Osteoblast (primary cell): Measurements from ENCODE around the gene OPCML. TPM values are rescaled to one million over a fixed set of nuclear protein-coding genes. Genes with fewer than 3 reads are reported as not detected.

Experiments used
- DNase-seq: peaks from one replicate; pipeline ENCODE4 v3.0.0; 2011; ENCODE audit warnings: low spot score, mixed read lengths; ENCODE audit not compliant: insufficient read length; ENCODE audit errors: missing footprints
- H2AFZ ChIP-seq: 2 replicates; pipeline ENCODE4 v1.6.0; 2011; ENCODE audit warnings: mild to moderate bottlenecking, low read length
- H3K27ac ChIP-seq: 2 replicates; pipeline ENCODE4 v1.5.1; 2011; ENCODE audit warnings: mild to moderate bottlenecking, low read depth, low read length, moderate library complexity
- H3K27me3 ChIP-seq: 2 replicates; pipeline ENCODE4 v1.6.0; 2012; ENCODE audit warnings: mild to moderate bottlenecking, control low read depth, inconsistent platforms, low read length, moderate library complexity; ENCODE audit not compliant: insufficient read depth
- H3K36me3 ChIP-seq: 2 replicates; pipeline ENCODE4 v1.5.1; 2011; ENCODE audit warnings: mild to moderate bottlenecking, low read length, control low read depth, moderate library complexity; ENCODE audit not compliant: insufficient read depth
- H3K4me1 ChIP-seq: 2 replicates; pipeline ENCODE4 v1.5.1; 2011; ENCODE audit warnings: mild to moderate bottlenecking, low read length, control low read depth, moderate library complexity; ENCODE audit not compliant: insufficient read depth
- H3K4me2 ChIP-seq: 2 replicates; pipeline ENCODE4 v1.6.0; 2011; ENCODE audit warnings: mild to moderate bottlenecking, low read length; ENCODE audit not compliant: insufficient read depth
- H3K4me3 ChIP-seq: fragments of 200-600 bp; sonication (generic); 3 replicates; pipeline ENCODE4 v1.5.1; 2012; ENCODE audit warnings: mild to moderate bottlenecking, low read length, inconsistent platforms; ENCODE audit not compliant: insufficient read depth
- H3K79me2 ChIP-seq: 2 replicates; pipeline ENCODE4 v1.6.0; 2012; ENCODE audit warnings: mild to moderate bottlenecking, low read length, control low read depth, inconsistent platforms; ENCODE audit not compliant: insufficient read depth
- H3K9me3 ChIP-seq: 2 replicates; pipeline ENCODE4 v1.5.1; 2011; ENCODE audit warnings: low read depth, low read length, control low read depth
- H4K20me1 ChIP-seq: 2 replicates; pipeline ENCODE4 v1.6.0; 2012; ENCODE audit warnings: mild to moderate bottlenecking, low read length, control low read depth; ENCODE audit not compliant: insufficient read depth
- total RNA-seq: library from RNA; depleted of rRNA; stranded (reverse); fragments of >200 nt; gene quantifications from 2 replicates; pipeline ENCODE4 v1.2.3, GENCODE V29; 2012
- TF ChIP-seq, protein P1 (sequence below): IDR thresholded peaks from 2 replicates; pipeline ENCODE4 v1.5.1; 2011; ENCODE audit warnings: mild to moderate bottlenecking, low read depth, low read length, moderate library complexity; ENCODE audit errors: extremely low read depth

OPCML gene
- total RNA-seq, 1 donor = 0.36 TPM

DNA sequence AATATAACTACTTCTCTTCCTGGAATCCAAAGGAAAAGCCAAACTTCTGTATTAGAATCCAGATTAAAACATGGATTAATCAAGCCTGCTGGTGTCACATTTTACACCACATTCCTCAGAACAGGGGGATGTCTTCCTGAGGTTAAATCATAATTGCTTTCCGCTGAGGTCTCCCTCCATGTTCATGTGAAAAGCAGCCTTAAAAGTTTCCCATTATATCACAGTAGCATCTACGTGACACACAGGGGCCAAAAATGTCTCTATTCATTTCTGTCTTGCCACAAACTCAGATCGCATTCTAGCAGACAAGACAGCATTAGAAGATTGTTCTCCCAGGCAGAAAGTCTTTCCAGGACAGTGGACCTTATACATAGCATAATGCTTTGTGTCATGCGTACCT is 788.7 kb downstream of the OPCML start:
- H3K9me3 ChIP-seq = no peaks in the 10 kb centered on the region
- H3K4me3 ChIP-seq = no peak overlapping the region
- no peak overlapping the region for H3K27ac ChIP-seq
- no peak overlapping the region for H3K4me2 ChIP-seq
- no peaks in the 10 kb centered on the region for H4K20me1 ChIP-seq
- H3K79me2 ChIP-seq = no peaks in the 10 kb centered on the region
- no peaks in the 10 kb centered on the region for H3K36me3 ChIP-seq
- peaks cover 17% of the 10 kb centered on the region for H3K4me1 ChIP-seq
- TF ChIP-seq, protein P1, sequence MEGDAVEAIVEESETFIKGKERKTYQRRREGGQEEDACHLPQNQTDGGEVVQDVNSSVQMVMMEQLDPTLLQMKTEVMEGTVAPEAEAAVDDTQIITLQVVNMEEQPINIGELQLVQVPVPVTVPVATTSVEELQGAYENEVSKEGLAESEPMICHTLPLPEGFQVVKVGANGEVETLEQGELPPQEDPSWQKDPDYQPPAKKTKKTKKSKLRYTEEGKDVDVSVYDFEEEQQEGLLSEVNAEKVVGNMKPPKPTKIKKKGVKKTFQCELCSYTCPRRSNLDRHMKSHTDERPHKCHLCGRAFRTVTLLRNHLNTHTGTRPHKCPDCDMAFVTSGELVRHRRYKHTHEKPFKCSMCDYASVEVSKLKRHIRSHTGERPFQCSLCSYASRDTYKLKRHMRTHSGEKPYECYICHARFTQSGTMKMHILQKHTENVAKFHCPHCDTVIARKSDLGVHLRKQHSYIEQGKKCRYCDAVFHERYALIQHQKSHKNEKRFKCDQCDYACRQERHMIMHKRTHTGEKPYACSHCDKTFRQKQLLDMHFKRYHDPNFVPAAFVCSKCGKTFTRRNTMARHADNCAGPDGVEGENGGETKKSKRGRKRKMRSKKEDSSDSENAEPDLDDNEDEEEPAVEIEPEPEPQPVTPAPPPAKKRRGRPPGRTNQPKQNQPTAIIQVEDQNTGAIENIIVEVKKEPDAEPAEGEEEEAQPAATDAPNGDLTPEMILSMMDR = no peak
- H3K27me3 ChIP-seq = no peaks in the 10 kb centered on the region
- DNase-seq = no peak
- no peak overlapping the region for H2AFZ ChIP-seq

DNA sequence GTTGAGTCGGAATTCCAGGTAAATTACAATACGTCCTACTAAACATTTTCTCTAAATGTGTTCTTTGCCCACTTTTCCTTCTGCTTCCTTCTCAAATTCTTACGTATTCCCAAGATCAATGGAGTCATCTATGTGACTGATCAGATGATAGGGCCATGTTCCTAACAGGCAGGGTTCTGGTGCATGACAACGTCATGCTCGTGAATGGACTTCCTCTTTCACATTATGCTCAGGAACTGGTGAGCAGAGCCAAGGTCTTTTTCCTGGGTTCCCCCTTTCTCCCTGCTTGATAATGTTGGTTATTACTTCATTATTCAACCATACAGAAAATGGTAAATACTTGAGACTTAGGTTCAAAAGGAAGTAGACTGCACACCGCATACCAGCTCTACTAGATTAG is 789.4 kb downstream of the OPCML start:
- Histone ChIP-seq H3K4me2 (no peak overlapping the region), H3K4me1 (peaks cover 17% of the 10 kb centered on the region), H3K36me3 (no peaks in the 10 kb centered on the region), H3K79me2 (no peaks in the 10 kb centered on the region), H3K27me3 (no peaks in the 10 kb centered on the region), H3K27ac (no peak overlapping the region), H3K9me3 (no peaks in the 10 kb centered on the region), H4K20me1 (no peaks in the 10 kb centered on the region), H2AFZ (no peak overlapping the region), H3K4me3 (no peak overlapping the region)
- TF ChIP-seq, protein P1 = no peak
- DNase-seq = no peak

DNA sequence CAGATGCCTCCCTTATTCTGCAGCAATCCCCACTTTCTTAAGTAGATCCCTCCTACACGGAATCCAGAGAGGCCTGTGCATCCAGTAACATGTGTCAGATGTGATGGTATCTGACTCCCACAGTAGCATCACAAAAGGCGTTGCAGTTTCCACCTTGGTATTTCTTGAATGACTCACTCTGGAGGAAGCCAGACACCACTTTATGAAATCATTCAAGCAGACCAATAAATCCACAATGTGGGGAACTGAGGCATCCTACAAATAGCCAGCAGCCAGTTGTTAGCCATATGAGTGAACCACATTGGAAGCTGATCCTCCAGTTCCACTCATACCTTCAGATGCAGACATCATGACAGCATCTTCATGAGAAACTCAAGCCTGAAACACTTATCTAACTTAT is 798.1 kb downstream of the OPCML start:
- Histone ChIP-seq H4K20me1 (no peaks in the 10 kb centered on the region), H3K27ac (peak overlapping the region; percentile 64), H3K27me3 (no peaks in the 10 kb centered on the region), H2AFZ (no peak overlapping the region), H3K9me3 (no peaks in the 10 kb centered on the region), H3K79me2 (no peaks in the 10 kb centered on the region), H3K36me3 (no peaks in the 10 kb centered on the region), H3K4me1 (peaks cover 8% of the 10 kb centered on the region), H3K4me2 (no peak overlapping the region), H3K4me3 (no peak overlapping the region)
- TF ChIP-seq, protein P1 = no peak
- DNase-seq = peak; percentile 67

DNA sequence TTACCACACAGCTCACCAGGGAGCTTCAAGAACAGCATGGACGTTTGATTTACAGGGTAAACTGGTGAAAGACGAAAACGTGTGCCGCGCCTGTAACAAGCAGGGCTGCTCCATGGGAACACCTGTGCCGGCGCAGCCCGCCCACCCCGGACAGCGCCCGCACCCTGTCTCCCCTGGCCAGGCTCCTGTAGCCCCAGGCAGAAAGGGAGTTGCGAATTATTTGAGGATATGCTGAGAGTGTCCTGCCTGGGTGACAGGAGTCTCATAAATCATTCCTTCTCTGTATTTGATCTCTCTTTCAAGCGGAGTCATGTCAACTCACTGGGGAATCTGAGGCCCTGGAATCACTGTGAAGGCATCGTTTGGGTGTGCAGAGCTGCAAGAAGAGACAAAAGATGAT is 804.3 kb downstream of the OPCML start:
- no peaks in the 10 kb centered on the region for H3K4me1 ChIP-seq
- no peak overlapping the region for H3K4me3 ChIP-seq
- H3K27me3 ChIP-seq = no peaks in the 10 kb centered on the region
- H3K79me2 ChIP-seq = no peaks in the 10 kb centered on the region
- H4K20me1 ChIP-seq = no peaks in the 10 kb centered on the region
- H2AFZ ChIP-seq = no peak overlapping the region
- H3K4me2 ChIP-seq = no peak overlapping the region
- DNase-seq = no peak
- no peaks in the 10 kb centered on the region for H3K9me3 ChIP-seq
- H3K36me3 ChIP-seq = no peaks in the 10 kb centered on the region
- H3K27ac ChIP-seq = no peak overlapping the region
- TF ChIP-seq, protein P1 = no peak
